Tongue (tissue), 2 donors: ENCODE data around the gene HABP4. TPM values are rescaled to one million over a fixed set of nuclear protein-coding genes. Genes with fewer than 3 reads are reported as not detected.
"Not testable (repeated sequence)": the region's sequence is repeated elsewhere in the genome, so short reads cannot be mapped to it uniquely, and the experiment has no call there.

ENCODE experiments used
- DNase-seq: peaks from one replicate; pipeline ENCODE4 v3.0.0-alpha.2; 2015
- total RNA-seq: library from RNA; depleted of rRNA; stranded (reverse); fragments of >200 nt; gene quantifications from one replicate; pipeline ENCODE4 v1.2.3, GENCODE V29; 2014

Gene HABP4
- total RNA-seq, 1 donor from 2014 or later: 14.6 TPM

- DNase-seq: no peak
Measured at GRCh38 chr9:96498796-96499195, 48.8 kb downstream of the HABP4 start.

- DNase-seq: no peak
Measured at GRCh38 chr9:96499257-96499656, 49.3 kb downstream of the HABP4 start.

- DNase-seq: no peak
Measured at GRCh38 chr9:96500696-96501632, 51.0 kb downstream of the HABP4 start.

- no peak for DNase-seq
Measured at GRCh38 chr9:96501633-96502538, 51.9 kb downstream of the HABP4 start.

GRCh38 chr9:96502539-96503373, 52.8 kb downstream of the HABP4 start:
- DNase-seq: peak; percentile 54

GRCh38 chr9:96503374-96503748, 53.4 kb downstream of the HABP4 start:
- DNase-seq: not testable (repeated sequence)

GRCh38 chr9:96503918-96504317, 53.9 kb downstream of the HABP4 start:
- no peak for DNase-seq

GRCh38 chr9:96505316-96505991, 55.5 kb downstream of the HABP4 start:
- no peak for DNase-seq

- DNase-seq: no peak
Measured at GRCh38 chr9:96508227-96508940, 58.4 kb downstream of the HABP4 start.

GRCh38 chr9:96509026-96509425, 59.1 kb downstream of the HABP4 start:
- DNase-seq: no peak

- no peak for DNase-seq
Measured at GRCh38 chr9:96509848-96510247, 59.9 kb downstream of the HABP4 start.

GRCh38 chr9:96510258-96510657, 60.3 kb downstream of the HABP4 start:
- DNase-seq: no peak

- no peak for DNase-seq
Measured at GRCh38 chr9:96512240-96512639, 62.3 kb downstream of the HABP4 start.

- DNase-seq: no peak
Measured at GRCh38 chr9:96513622-96514021, 63.7 kb downstream of the HABP4 start.

- no peak for DNase-seq
Measured at GRCh38 chr9:96514108-96514799, 64.3 kb downstream of the HABP4 start.

- DNase-seq: no peak
Measured at GRCh38 chr9:96514800-96515158, 64.8 kb downstream of the HABP4 start.

- DNase-seq: no peak
Measured at GRCh38 chr9:96515621-96516470, 65.9 kb downstream of the HABP4 start.

- no peak for DNase-seq
Measured at GRCh38 chr9:96519095-96519494, 69.1 kb downstream of the HABP4 start.

- peak; percentile 35 for DNase-seq
Measured at GRCh38 chr9:96519787-96520186, 69.8 kb downstream of the HABP4 start.
